HepG2 (cell line): ENCODE data around the gene OPRL1. TPM values are rescaled to one million over a fixed set of nuclear protein-coding genes. Genes with fewer than 3 reads are reported as not detected.
A peak's percentile ranks its signal among the peaks of the same experiment; 100 is the strongest.

Experiments used
- ATAC-seq: fragments of 200-7000 bp; cut with Tn5 transposase; 3 replicates; pipeline ENCODE4 v1.9.1; 2020; ENCODE audit warnings: mild to moderate bottlenecking, moderate library complexity
- BruUV-seq: library from RNA; stranded (reverse); fragments of 400-500 nt; replicated peaks from 2 replicates; lab custom pipeline; 2021; lab: Mats Ljungman, UMichigan
- CTCF ChIA-PET: fragments of 300-600 bp; formaldehyde crosslinking; extraction: SDS; loops from one replicate; lab custom pipeline; 2021; ENCODE audit warnings: low total read pairs, inconsistent platforms, low intra/inter-chr PET ratio; lab: Yijun Ruan, JAX
- POLR2A ChIA-PET: fragments of 350-600 bp; sonication (Branson Sonifier 250); formaldehyde crosslinking; loops from one replicate; lab custom pipeline; 2020; ENCODE audit warnings: antibody characterized with exemption, inconsistent platforms; lab: Yijun Ruan, JAX
- DNase-seq: peaks from one replicate; pipeline ENCODE4 v3.0.0-alpha.2; 2015; ENCODE audit warnings: low spot score
- FAIRE-seq: peaks from 3 replicates; lab custom pipeline; 2011; peaks lifted over from hg19 to GRCh38; lab: Jason Lieb, UNC
- H2AFZ ChIP-seq: one replicate; pipeline ENCODE4 v1.6.1; 2011; ENCODE audit warnings: low read length, inconsistent platforms
- H3K27ac ChIP-seq: fragments of 300-600 bp; 3 replicates; pipeline ENCODE4 v1.8.0; 2011; ENCODE audit warnings: mixed run types, mild to moderate bottlenecking, mixed read lengths, low read length, inconsistent platforms; ENCODE audit not compliant: insufficient read depth; ENCODE audit errors: extremely low read length
- H3K27me3 ChIP-seq, 2 experiments: fragments of 200-600 bp in 1 of 2; 2 replicates in 1 of 2; 3 replicates in 1 of 2; pipeline versions ENCODE4 v1.6.0 to v1.8.0; 2011; ENCODE audit warnings: low read length in 2 of 2, mild to moderate bottlenecking in 2 of 2, moderate library complexity in 2 of 2, inconsistent platforms in 1 of 2; ENCODE audit not compliant: insufficient read depth in 2 of 2, control insufficient read depth in 1 of 2
- H3K36me3 ChIP-seq, 2 experiments: fragments of 200-600 bp in 1 of 2; replicated peaks in 1 of 2; 2 replicates in 1 of 2; 3 replicates in 1 of 2; pipeline versions ENCODE4 v1.5.1 to v1.8.0; 2011; ENCODE audit warnings: low read length in 2 of 2, inconsistent platforms in 1 of 2; ENCODE audit not compliant: insufficient read depth in 2 of 2, control insufficient read depth in 1 of 2
- H3K4me1 ChIP-seq: 2 replicates; pipeline ENCODE4 v1.5.1; 2012; ENCODE audit warnings: low read length, inconsistent platforms; ENCODE audit not compliant: insufficient read depth
- H3K4me2 ChIP-seq: 2 replicates; pipeline ENCODE4 v1.6.0; 2011; ENCODE audit warnings: low read depth, low read length, inconsistent platforms
- H3K4me3 ChIP-seq, 3 experiments: fragments of 200-600 bp in 1 of 3; sonication (generic), shearing (Covaris generic) in 1 of 3; replicated peaks in 1 of 3; 2 replicates each; pipeline ENCODE4 v1.5.1; 2011 to 2016; ENCODE audit warnings: low read length in 3 of 3, inconsistent platforms in 2 of 3, low read depth in 2 of 3, mild to moderate bottlenecking in 2 of 3, control low read depth in 1 of 3, mixed read lengths in 1 of 3; ENCODE audit not compliant: insufficient read depth in 1 of 3
- H3K79me2 ChIP-seq: one replicate; pipeline ENCODE4 v1.6.1; 2011; ENCODE audit warnings: low read length, inconsistent platforms; ENCODE audit not compliant: insufficient read depth
- H3K9ac ChIP-seq: 2 replicates; pipeline ENCODE4 v1.6.0; 2011; ENCODE audit warnings: mild to moderate bottlenecking, low read depth, low read length, inconsistent platforms; ENCODE audit not compliant: insufficient read depth
- H3K9me3 ChIP-seq: 2 replicates; pipeline ENCODE4 v1.5.1; 2012; ENCODE audit warnings: mild to moderate bottlenecking, low read length
- H4K20me1 ChIP-seq: 2 replicates; pipeline ENCODE4 v1.6.0; 2011; ENCODE audit warnings: inconsistent platforms, mild to moderate bottlenecking, low read length, moderate library complexity; ENCODE audit not compliant: insufficient read depth
- AHR ChIP-seq: IDR thresholded peaks from 2 replicates; pipeline ENCODE4 v1.6.1; 2018; ENCODE audit warnings: missing genetic modification reagents, missing compliant biosample characterization
- CREB1 ChIP-seq, 2 experiments: fragments of 450-650 bp in 1 of 2; IDR thresholded peaks; 2 replicates each; pipeline ENCODE4 v1.6.1; 2016 to 2017; ENCODE audit warnings: control low read depth in 1 of 2, mild to moderate bottlenecking in 1 of 2, missing compliant biosample characterization in 1 of 2, missing genetic modification characterization in 1 of 2
- GABPB1 ChIP-seq: IDR thresholded peaks from 2 replicates; pipeline ENCODE4 v1.6.1; 2016; ENCODE audit warnings: mild to moderate bottlenecking, missing genetic modification reagents, moderate library complexity, missing compliant biosample characterization
- PITX1 ChIP-seq: sonication (generic); formaldehyde crosslinking; IDR thresholded peaks from 2 replicates; pipeline ENCODE4 v1.5.1; 2020; ENCODE audit warnings: mild to moderate bottlenecking, missing genetic modification reagents
- TAF1 ChIP-seq: sonication (generic); formaldehyde crosslinking; IDR thresholded peaks from 2 replicates; pipeline ENCODE4 v1.4.0; 2020; ENCODE audit warnings: missing genetic modification reagents
- TEAD3 ChIP-seq: optimal IDR thresholded peaks from 2 replicates; pipeline ENCODE3; 2016; ENCODE audit warnings: borderline replicate concordance
- ZNF263 ChIP-seq: sonication (generic); formaldehyde crosslinking; IDR thresholded peaks from 2 replicates; pipeline ENCODE4 v1.4.0; 2020; ENCODE audit warnings: missing genetic modification reagents
- ZNF280B ChIP-seq: sonication (generic); formaldehyde crosslinking; IDR thresholded peaks from 2 replicates; pipeline ENCODE4 v1.5.0; 2020; ENCODE audit warnings: missing genetic modification reagents, mild to moderate bottlenecking, borderline replicate concordance
- ZNF329 ChIP-seq: sonication (generic); formaldehyde crosslinking; IDR thresholded peaks from 2 replicates; pipeline ENCODE4 v1.9.0; 2021; ENCODE audit warnings: low read depth, mild to moderate bottlenecking, missing genetic modification reagents
- ZNF577 ChIP-seq: sonication (generic); formaldehyde crosslinking; IDR thresholded peaks from 2 replicates; pipeline ENCODE4 v1.4.0; 2020; ENCODE audit warnings: mild to moderate bottlenecking, low read depth, missing genetic modification reagents, borderline replicate concordance
- ZNF678 ChIP-seq: sonication (generic); formaldehyde crosslinking; IDR thresholded peaks from 2 replicates; pipeline ENCODE4 v1.4.0; 2020; ENCODE audit warnings: mild to moderate bottlenecking, missing genetic modification reagents
- ZNF687 ChIP-seq: sonication (generic); formaldehyde crosslinking; IDR thresholded peaks from 2 replicates; pipeline ENCODE4 v1.5.1; 2020; ENCODE audit warnings: mild to moderate bottlenecking, missing genetic modification reagents, moderate library complexity
- WGBS: methylation state at CpG from one replicate; pipeline ENCODE4 v1.1.6; 2017; ENCODE audit warnings: low lambda C conversion rate; 5-methylcytosine and 5-hydroxymethylcytosine counted together
- in situ Hi-C: cut with HindIII; loops from 2 replicates; pipeline ENCODE4 v1.10.0; 2017; ENCODE audit warnings: low pct_unique_long_range_greater_than_20kb; ENCODE audit not compliant: extremely low pct_ligation_motif_present
- intact Hi-C: fragments of 100-400 bp; cut with micrococcal nuclease; formaldehyde crosslinking; loops from one replicate; pipeline ENCODE4 v1.10.0; 2022; ENCODE audit not compliant: unreplicated experiment
- polyA plus RNA-seq, 8 experiments: library from polyadenylated mRNA; depleted of rRNA in 3 of 8; stranded (reverse) in 7 of 8; unstranded in 1 of 8; fragments of >200 nt; fragmentation: Illumina TruSeq in 4 of 8; extraction: Trizol in 4 of 8; gene quantifications; 2 replicates each; pipeline versions ENCODE4 v1.2.1 to v1.2.3, GENCODE V29; 2011 to 2016; ENCODE audit warnings: low read depth in 4 of 8, missing spikeins in 1 of 8, mixed read lengths in 1 of 8; ENCODE audit not compliant: insufficient read depth in 1 of 8
- total RNA-seq, 5 experiments: library from RNA; depleted of rRNA; stranded (reverse); fragments of >200 nt; fragmentation: Illumina TruSeq; extraction: Trizol; gene quantifications; 2 replicates each; pipeline ENCODE4 v1.2.3, GENCODE V29; 2016; ENCODE audit warnings: low read depth in 1 of 5

OPRL1 gene
- total and polyA plus RNA-seq, 2 of the 13 experiments (the other 11 are each of a cell fraction or from before 2014, with no cell fraction given), result 0.35 to 0.71 TPM

- peaks cover 45 to 89% of the 10 kb centered on the region in 2 experiments for H3K27me3 ChIP-seq
Measured at GRCh38 chr20:64104667-64105451, 25.0 kb downstream of the OPRL1 start.

GRCh38 chr20:64105846-64106434, 26.1 kb downstream of the OPRL1 start:
- WGBS, result 55% methylated on average over 32 of the region's 39 CpGs
- TF ChIP-seq TAF1 (CRISPR knock-in tag) (0 out of 2 replicates have a peak, but pooled peaks have one; percentile 21), GABPB1 (CRISPR knock-in tag) (peak; percentile 29; the same call in 1 of the 2 replicates), ZNF678 (CRISPR knock-in tag) (no peak), ZNF577 (CRISPR knock-in tag) (no peak), ZNF280B (CRISPR knock-in tag) (0 out of 2 replicates have a peak, but pooled peaks have one; percentile 38), CREB1 (IDR thresholded peaks at IDR 0.05) (peak; percentile 93), CREB1 (CRISPR knock-in tag; IDR thresholded peaks at IDR 0.05) (no peak), ZNF687 (CRISPR knock-in tag) (peak; percentile 39; the same call in 1 of the 2 replicates)
- no peak for ATAC-seq

More at GRCh38 chr20:64104667-64105451, 25.0 kb downstream of the OPRL1 start:
- H3K9ac ChIP-seq, result no peak overlapping the region
- in situ Hi-C loops (no loop called here), intact Hi-C loops (no loop called here)
- no peak overlapping the region for H3K27ac ChIP-seq
- H2AFZ ChIP-seq, result no peak overlapping the region
- FAIRE-seq (no peak), ATAC-seq (no peak), DNase-seq (no peak)
- H3K4me1 ChIP-seq, result no peaks in the 10 kb centered on the region
- no peak overlapping the region for H3K4me3 ChIP-seq
- 41% methylated on average over 23 of the region's 25 CpGs for WGBS
- no peaks in the 10 kb centered on the region for H3K79me2 ChIP-seq
- ChIA-PET CTCF (no interaction called here), POLR2A (no interaction called here)
- TF ChIP-seq PITX1 (CRISPR knock-in tag) (no peak), ZNF263 (peak; percentile 52; the same call in 1 of the 2 replicates), AHR (no peak), TEAD3 (CRISPR knock-in tag) (no peak), ZNF329 (CRISPR knock-in tag) (no peak)
- no TSS peak for BruUV-seq
- H3K36me3 ChIP-seq, result no peaks in the 10 kb centered on the region
- H4K20me1 ChIP-seq, result peaks cover 3% of the 10 kb centered on the region; the same call in 1 of the 2 replicates
- H3K9me3 ChIP-seq, result no peaks in the 10 kb centered on the region
- no peak overlapping the region for H3K4me2 ChIP-seq

More at GRCh38 chr20:64105846-64106434, 26.1 kb downstream of the OPRL1 start:
- H4K20me1 ChIP-seq, result peaks cover 8% of the 10 kb centered on the region; the same call in 1 of the 2 replicates
- in situ Hi-C loops, result no loop called here
- no TSS peak for BruUV-seq
- ChIA-PET CTCF (no interaction called here), POLR2A (no interaction called here)
- no peak overlapping the region for H3K27ac ChIP-seq
- DNase-seq (no peak), FAIRE-seq (no peak)
- no peak overlapping the region for H3K4me3 ChIP-seq
- H3K79me2 ChIP-seq, result no peaks in the 10 kb centered on the region
- H3K4me1 ChIP-seq, result peaks cover 9% of the 10 kb centered on the region
- no peaks in the 10 kb centered on the region for H3K9me3 ChIP-seq
- no peak overlapping the region for H3K9ac ChIP-seq
- intact Hi-C loops, result no loop called here
- H3K27me3 ChIP-seq, result peaks cover 40 to 88% of the 10 kb centered on the region in 2 experiments
- H2AFZ ChIP-seq, result no peak overlapping the region
- no peaks in the 10 kb centered on the region for H3K36me3 ChIP-seq
- H3K4me2 ChIP-seq, result no peak overlapping the region
